Measurements from ENCODE around the gene RAPSN. TPM values are rescaled to one million over a fixed set of nuclear protein-coding genes. Genes with fewer than 3 reads are reported as not detected.
A peak's percentile ranks its signal among the peaks of the same experiment; 100 is the strongest.

RAPSN gene
- total RNA-seq, 1 donor from 2014 or later: 0.64 TPM

GRCh38 chr11:47389577-47390421 is 59.1 kb downstream of the RAPSN start:
- H3K4me1 ChIP-seq: peaks cover 22% of the 10 kb centered on the region
- intact Hi-C loops (cut with DNase I): no loop called here
- ATAC-seq (no peak), DNase-seq (peak; percentile 70)
- H3K27me3 ChIP-seq: no peaks in the 10 kb centered on the region
- no peaks in the 10 kb centered on the region for H3K36me3 ChIP-seq
- H3K9me3 ChIP-seq: no peaks in the 10 kb centered on the region
- no peak overlapping the region for H3K4me3 ChIP-seq
- peak overlapping the region; percentile 72 for H3K27ac ChIP-seq
- TF ChIP-seq CTCF (IDR thresholded peaks at IDR 0.05): no peak

DNA sequence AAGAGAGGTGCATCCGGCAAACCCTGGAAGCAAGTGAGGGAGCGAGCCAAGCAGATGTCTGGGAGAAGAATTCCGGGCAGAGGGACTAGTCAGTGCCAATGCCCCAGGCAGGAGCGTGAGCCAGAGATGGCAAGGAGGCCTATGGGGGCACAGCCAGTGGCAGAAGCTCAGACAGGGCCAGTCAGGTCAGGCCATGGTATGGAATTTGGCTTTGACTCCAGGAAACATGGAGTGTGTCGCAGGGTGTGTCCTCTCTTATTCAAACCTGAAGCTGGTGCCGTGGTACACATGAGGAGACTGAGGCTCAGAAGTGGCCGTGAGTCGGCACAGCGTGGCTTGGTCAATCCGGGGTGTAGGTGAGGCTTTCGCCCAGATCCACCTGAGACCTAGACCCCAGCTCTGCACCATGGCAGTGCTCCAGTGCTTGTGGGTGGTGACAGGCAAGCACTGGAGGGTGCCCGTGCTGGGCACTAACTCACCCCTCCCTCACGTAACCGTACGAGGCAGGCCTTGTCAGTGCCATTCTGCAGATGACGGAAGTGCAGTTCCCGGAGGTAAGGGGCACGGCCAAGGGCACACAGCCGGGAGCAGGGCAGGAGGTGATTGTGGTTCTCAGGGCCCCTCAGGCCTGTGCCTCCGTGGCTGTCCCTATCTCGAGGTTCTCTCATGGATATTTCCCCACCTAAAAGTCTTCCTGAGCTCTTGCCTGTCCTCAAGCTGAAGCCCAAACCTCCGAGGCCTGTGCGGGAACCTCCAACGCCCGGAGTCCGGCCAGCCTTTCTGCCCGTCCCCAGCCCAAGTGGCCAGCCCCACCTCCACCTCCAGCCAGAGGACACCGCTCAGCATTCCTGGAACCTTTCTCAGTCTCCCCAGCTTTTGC is 60.0 kb downstream of the RAPSN start:
- no peaks in the 10 kb centered on the region for H3K36me3 ChIP-seq
- ATAC-seq: no peak
- peak overlapping the region; percentile 63 for H3K27ac ChIP-seq
- DNase-seq: peak; percentile 45
- TF ChIP-seq CTCF (IDR thresholded peaks at IDR 0.05): no peak
- intact Hi-C loops (cut with DNase I): no loop called here
- H3K27me3 ChIP-seq: no peaks in the 10 kb centered on the region
- no peaks in the 10 kb centered on the region for H3K9me3 ChIP-seq
- H3K4me1 ChIP-seq: peaks cover 14% of the 10 kb centered on the region
- no peak overlapping the region for H3K4me3 ChIP-seq

GRCh38 chr11:47387944-47388696 is 60.8 kb downstream of the RAPSN start:
- DNase-seq (peak; percentile 82), ATAC-seq (peak; percentile 81)
- Histone ChIP-seq H3K27me3 (no peaks in the 10 kb centered on the region), H3K36me3 (no peaks in the 10 kb centered on the region), H3K4me3 (no peak overlapping the region), H3K27ac (peak overlapping the region; percentile 63), H3K4me1 (peaks cover 6% of the 10 kb centered on the region), H3K9me3 (no peaks in the 10 kb centered on the region)
- TF ChIP-seq CTCF (IDR thresholded peaks at IDR 0.05): no peak
- intact Hi-C loops (cut with DNase I): no loop called here

Small RNAs within 50 kb of the gene (microRNA-seq; reads per million reads assigned to microRNA genes)
- gene MIR4487 (ENCODE audit: borderline microRNAs expressed): not detected

Other genes with a start within 250 kb of the RAPSN start
- gene DDB2, start 234.2 kb downstream of the RAPSN start, total RNA-seq: 49.6 TPM
- 31.6 TPM for gene ACP2, start 200.3 kb downstream of the RAPSN start, total RNA-seq
- 44.1 TPM for gene NR1H3, start 191.1 kb downstream of the RAPSN start, total RNA-seq
- gene MADD, start 179.0 kb downstream of the RAPSN start, total RNA-seq: 50.1 TPM
- 0.96 TPM for gene MYBPC3, start 96.4 kb downstream of the RAPSN start, total RNA-seq
- gene SPI1, start 70.6 kb downstream of the RAPSN start, total RNA-seq: 168 TPM
- 62.0 TPM for gene SLC39A13, start 40.5 kb downstream of the RAPSN start, total RNA-seq
- gene PSMC3, start 22.7 kb downstream of the RAPSN start, total RNA-seq: 79.4 TPM
- gene CELF1, start 104.0 kb upstream of the RAPSN start, total RNA-seq: 97.5 TPM
- 75.6 TPM for gene PTPMT1, start 116.5 kb upstream of the RAPSN start, total RNA-seq
- gene KBTBD4, start 129.8 kb upstream of the RAPSN start, total RNA-seq: 16.6 TPM
- gene NDUFS3, start 129.9 kb upstream of the RAPSN start, total RNA-seq: 76.2 TPM
- gene FAM180B, start 137.5 kb upstream of the RAPSN start, total RNA-seq: not detected
- 0.55 TPM for gene C1QTNF4, start 145.3 kb upstream of the RAPSN start, total RNA-seq
- 56.1 TPM for gene MTCH2, start 193.4 kb upstream of the RAPSN start, total RNA-seq

Data from upper lobe of right lung (tissue), 1 donor.